GM12878 (cell line): Measurements from ENCODE around the gene WNK1. TPM values are rescaled to one million over a fixed set of nuclear protein-coding genes. Genes with fewer than 3 reads are reported as not detected.

ENCODE experiments used
- ATAC-seq: fragments of 200-7000 bp; cut with Tn5 transposase; 3 replicates; pipeline ENCODE4 v1.9.1; 2020; ENCODE audit warnings: mild to moderate bottlenecking, moderate library complexity
- BruUV-seq: library from RNA; stranded (reverse); fragments of 400-500 nt; replicated peaks from 2 replicates; lab custom pipeline; 2021; lab: Mats Ljungman, UMichigan
- CTCF ChIA-PET: fragments of 300-600 bp; sonication (Branson Sonifier 250); formaldehyde crosslinking; extraction: SDS; loops from one replicate; lab custom pipeline; 2021; ENCODE audit warnings: inconsistent platforms; lab: Yijun Ruan, JAX
- POLR2A ChIA-PET: fragments of 350-600 bp; formaldehyde crosslinking; extraction: SDS; loops from one replicate; lab custom pipeline; 2021; ENCODE audit warnings: inconsistent platforms; lab: Charles Lee
- RAD21 ChIA-PET: fragments of 300-600 bp; sonication (Branson Sonifier 250); formaldehyde crosslinking; loops from one replicate; lab custom pipeline; 2023; ENCODE audit warnings: antibody characterized with exemption; ENCODE audit not compliant: unreplicated experiment; lab: Charles Lee
- SMC1A ChIA-PET: fragments of 300-600 bp; sonication (Branson Sonifier 250); formaldehyde crosslinking; loops from one replicate; lab custom pipeline; 2023; ENCODE audit not compliant: unreplicated experiment, uncharacterized antibody; lab: Charles Lee
- DNase-seq: peaks from one replicate; pipeline ENCODE4 v3.0.0-alpha.2; 2011; ENCODE audit warnings: low read depth, low spot score
- FAIRE-seq: peaks from 3 replicates; lab custom pipeline; 2011; peaks lifted over from hg19 to GRCh38; lab: Jason Lieb, UNC
- H2AFZ ChIP-seq: 2 replicates; pipeline ENCODE4 v1.6.0; 2011; ENCODE audit warnings: low read depth, low read length, control low read depth; ENCODE audit not compliant: control insufficient read depth
- H3K27ac ChIP-seq: 2 replicates; pipeline ENCODE4 v1.5.1; 2011; ENCODE audit warnings: control low read depth; ENCODE audit not compliant: control insufficient read depth, insufficient read depth
- H3K27me3 ChIP-seq, 2 experiments: replicated peaks in 1 of 2; 2 replicates each; pipeline versions ENCODE4 v1.6.0 to v1.6.1; 2011; ENCODE audit warnings: low read length in 1 of 2; ENCODE audit not compliant: control insufficient read depth in 2 of 2, insufficient read depth in 2 of 2
- H3K36me3 ChIP-seq, 2 experiments: 2 replicates each; pipeline ENCODE4 v1.5.1; 2011; ENCODE audit warnings: low read length in 1 of 2; ENCODE audit not compliant: control insufficient read depth in 2 of 2, insufficient read depth in 2 of 2
- H3K4me1 ChIP-seq: 2 replicates; pipeline ENCODE4 v1.6.1; 2011; ENCODE audit warnings: mild to moderate bottlenecking, low read length, moderate library complexity, mixed read lengths; ENCODE audit not compliant: control insufficient read depth, insufficient read depth
- H3K4me2 ChIP-seq: 2 replicates; pipeline ENCODE4 v1.6.0; 2011; ENCODE audit warnings: control low read depth; ENCODE audit not compliant: control insufficient read depth, insufficient read depth
- H3K4me3 ChIP-seq: fragments of 200-600 bp; sonication (generic); 2 replicates; pipeline ENCODE4 v1.5.1; 2016
- H3K79me2 ChIP-seq: 2 replicates; pipeline ENCODE4 v1.6.0; 2011; ENCODE audit warnings: low read length; ENCODE audit not compliant: control insufficient read depth, insufficient read depth
- H3K9ac ChIP-seq: 2 replicates; pipeline ENCODE4 v1.8.0; 2011; ENCODE audit warnings: low read length, control low read depth, mixed read lengths; ENCODE audit not compliant: control insufficient read depth, insufficient read depth
- H3K9me3 ChIP-seq: replicated peaks from 3 replicates; pipeline ENCODE4 v1.5.1; 2011; ENCODE audit warnings: mild to moderate bottlenecking, low read length; ENCODE audit not compliant: control insufficient read depth, insufficient read depth
- H4K20me1 ChIP-seq: 2 replicates; pipeline ENCODE4 v1.6.0; 2011; ENCODE audit not compliant: control insufficient read depth, insufficient read depth
- CBX3 ChIP-seq: fragments of 200-600 bp; sonication (generic); IDR thresholded peaks from 2 replicates; pipeline ENCODE4 v1.6.1; 2016; ENCODE audit warnings: low read depth, borderline replicate concordance
- CHD2 ChIP-seq: IDR thresholded peaks from 2 replicates; pipeline ENCODE4 v1.6.1; 2011; ENCODE audit warnings: low read depth, low read length, improper control_type of control experiment, borderline replicate concordance
- HDAC2 ChIP-seq: fragments of 200-600 bp; sonication (generic); IDR thresholded peaks from 2 replicates; pipeline ENCODE4 v1.6.1; 2017
- MYB ChIP-seq: fragments of 150-350 bp; IDR thresholded peaks from 2 replicates; pipeline ENCODE4 v1.6.1; 2014; ENCODE audit warnings: mild to moderate bottlenecking, low read depth, low read length, borderline replicate concordance
- NFXL1 ChIP-seq: fragments of 450-650 bp; IDR thresholded peaks from 2 replicates; pipeline ENCODE4 v1.6.1; 2017; ENCODE audit warnings: antibody characterized with exemption, mild to moderate bottlenecking, borderline replicate concordance
- NFYB ChIP-seq: IDR thresholded peaks from 2 replicates; pipeline ENCODE4 v1.6.1; 2011; ENCODE audit warnings: low read depth, mild to moderate bottlenecking, low read length, improper control_type of control experiment, moderate library complexity; ENCODE audit not compliant: insufficient read depth
- NR2C1 ChIP-seq: fragments of 450-650 bp; IDR thresholded peaks from 2 replicates; pipeline ENCODE4 v1.6.1; 2017; ENCODE audit warnings: antibody characterized with exemption, mild to moderate bottlenecking, moderate library complexity
- NR2F1 ChIP-seq: fragments of 450-650 bp; conservative IDR thresholded peaks from 2 replicates; pipeline ENCODE4 v1.6.1; 2017; ENCODE audit warnings: mild to moderate bottlenecking
- PML ChIP-seq: IDR thresholded peaks from 2 replicates; pipeline ENCODE4 v1.6.1; 2012; ENCODE audit warnings: low read length, inconsistent platforms
- SMAD1 ChIP-seq: fragments of 450-650 bp; IDR thresholded peaks from 2 replicates; pipeline ENCODE4 v1.6.1; 2018; ENCODE audit warnings: mild to moderate bottlenecking, low read depth; ENCODE audit not compliant: partially characterized antibody
- SMARCA5 ChIP-seq: fragments of 450-650 bp; IDR thresholded peaks from 2 replicates; pipeline ENCODE4 v1.6.1; 2017; ENCODE audit warnings: mild to moderate bottlenecking
- YY1 ChIP-seq: IDR thresholded peaks from 2 replicates; pipeline ENCODE4 v1.6.1; 2011; ENCODE audit warnings: low read depth, mild to moderate bottlenecking, low read length
- WGBS: methylation state at CpG from one replicate; pipeline ENCODE4 v1.1.6; 2016; ENCODE audit warnings: low lambda C conversion rate; ENCODE audit not compliant: insufficient replicate concordance, insufficient coverage; ENCODE audit errors: missing lambda C conversion rate; 5-methylcytosine and 5-hydroxymethylcytosine counted together
- in situ Hi-C: fragments of 300-500 bp; cut with MboI; formaldehyde crosslinking; loops from 9 replicates; pipeline ENCODE4 v1.14.3; 2018; ENCODE audit warnings: mixed read lengths
- intact Hi-C: fragments of 100-400 bp; cut with micrococcal nuclease; formaldehyde crosslinking; loops from one replicate; pipeline ENCODE4 v1.14.2; 2022; ENCODE audit not compliant: unreplicated experiment
- polyA plus RNA-seq, 11 experiments: library from polyadenylated mRNA; depleted of rRNA in 4 of 11; unstranded in 6 of 11; stranded (reverse) in 5 of 11; fragments of >200 nt; fragmentation: Nextera tagmentation in 4 of 11; fragmentation: Illumina TruSeq in 1 of 11; extraction: Ambion mirVana in 4 of 11; extraction: Trizol in 1 of 11; gene quantifications; 1 replicate in 1 of 11; 2 replicates in 10 of 11; pipeline versions ENCODE4 v1.2.1 to v1.2.3, GENCODE V29; 2011 to 2016; ENCODE audit warnings: inconsistent platforms in 2 of 11, missing spikeins in 2 of 11, low read depth in 1 of 11
- total RNA-seq, 4 experiments: library from RNA; depleted of rRNA in 3 of 4; stranded (reverse); fragments of >200 nt in 3 of 4; fragmentation: Illumina TruSeq in 1 of 4; extraction: Trizol in 1 of 4; gene quantifications; 2 replicates each; pipeline versions ENCODE4 v1.2.1 to v1.2.3, GENCODE V29; 2013 to 2021
- TF ChIP-seq, protein P1 (sequence below): fragments of 450-650 bp; IDR thresholded peaks from 2 replicates; pipeline ENCODE4 v1.6.1; 2016; ENCODE audit warnings: mild to moderate bottlenecking, moderate library complexity, borderline replicate concordance
- TF ChIP-seq, protein P2 (sequence below): IDR thresholded peaks from 2 replicates; pipeline ENCODE4 v1.6.1; 2011; ENCODE audit warnings: borderline replicate concordance, low read depth, mild to moderate bottlenecking, moderate library complexity, mixed read lengths, low read length; ENCODE audit not compliant: insufficient read depth; ENCODE audit errors: extremely low read length

The WNK1 gene
- total and polyA plus RNA-seq, 10 of the 15 experiments (the other 5 are each of a cell fraction or from before 2014, with no cell fraction given) = 9.6 to 151 (median 86.6) TPM

DNA sequence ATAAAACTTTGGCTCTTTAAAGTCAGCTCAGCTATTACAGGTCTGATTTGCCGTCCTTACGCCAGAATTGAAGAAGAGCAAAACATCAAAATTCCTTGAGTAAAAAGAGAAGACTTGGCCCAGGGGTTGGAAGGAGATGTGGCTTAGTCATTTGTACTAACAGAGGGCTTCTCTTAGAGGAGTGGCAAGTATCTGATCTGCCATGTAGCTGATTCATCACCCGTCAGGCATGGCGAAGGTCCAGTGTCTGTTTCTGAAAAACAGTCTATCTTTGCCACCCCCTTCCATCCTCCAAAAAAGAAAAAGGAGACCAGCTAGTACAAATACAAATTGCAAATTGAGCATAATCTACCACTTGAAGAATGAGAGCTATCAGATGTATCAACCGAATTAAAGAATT lies 105.2 kb downstream of the WNK1 start:
- in situ Hi-C loops (no loop called here), intact Hi-C loops (no loop called here)
- SMC1A ChIA-PET = interaction anchor here (0.6 to 2.0 kb wide), 9 partner anchors 9 to 107 kb away, joined by 3 to 9 read pairs (median 4); no protein-coding TSS in a partner anchor
- Histone ChIP-seq H3K79me2 (peaks cover 14% of the 10 kb centered on the region), H3K36me3 (peaks cover 7 to 36% of the 10 kb centered on the region in 2 experiments), H3K4me3 (no peak overlapping the region), H3K9me3 (no peaks in the 10 kb centered on the region), H2AFZ (no peak overlapping the region), H3K4me1 (0 out of 2 replicates have a peak, but pooled peaks cover 2% of the 10 kb centered on the region), H3K27me3 (no peaks in the 10 kb centered on the region), H3K4me2 (no peak overlapping the region), H3K9ac (no peak overlapping the region), H4K20me1 (no peaks in the 10 kb centered on the region), H3K27ac (no peak overlapping the region)
- DNase-seq (no peak), FAIRE-seq (no peak), ATAC-seq (no peak)
- POLR2A ChIA-PET = interaction anchor here (0.6 to 0.7 kb wide), 3 partner anchors 45 to 247 kb away, joined by 3 to 4 read pairs (median 3); no protein-coding TSS in a partner anchor
- RAD21 ChIA-PET = interaction anchor here (1.0 to 1.3 kb wide), 2 partner anchors 98 to 281 kb away, joined by 3 read pairs; no protein-coding TSS in a partner anchor
- no TSS peak for BruUV-seq
- no peak for TF ChIP-seq MYB
- TF ChIP-seq CHD2 = no peak
- TF ChIP-seq PML = no peak
- TF ChIP-seq, protein P1, sequence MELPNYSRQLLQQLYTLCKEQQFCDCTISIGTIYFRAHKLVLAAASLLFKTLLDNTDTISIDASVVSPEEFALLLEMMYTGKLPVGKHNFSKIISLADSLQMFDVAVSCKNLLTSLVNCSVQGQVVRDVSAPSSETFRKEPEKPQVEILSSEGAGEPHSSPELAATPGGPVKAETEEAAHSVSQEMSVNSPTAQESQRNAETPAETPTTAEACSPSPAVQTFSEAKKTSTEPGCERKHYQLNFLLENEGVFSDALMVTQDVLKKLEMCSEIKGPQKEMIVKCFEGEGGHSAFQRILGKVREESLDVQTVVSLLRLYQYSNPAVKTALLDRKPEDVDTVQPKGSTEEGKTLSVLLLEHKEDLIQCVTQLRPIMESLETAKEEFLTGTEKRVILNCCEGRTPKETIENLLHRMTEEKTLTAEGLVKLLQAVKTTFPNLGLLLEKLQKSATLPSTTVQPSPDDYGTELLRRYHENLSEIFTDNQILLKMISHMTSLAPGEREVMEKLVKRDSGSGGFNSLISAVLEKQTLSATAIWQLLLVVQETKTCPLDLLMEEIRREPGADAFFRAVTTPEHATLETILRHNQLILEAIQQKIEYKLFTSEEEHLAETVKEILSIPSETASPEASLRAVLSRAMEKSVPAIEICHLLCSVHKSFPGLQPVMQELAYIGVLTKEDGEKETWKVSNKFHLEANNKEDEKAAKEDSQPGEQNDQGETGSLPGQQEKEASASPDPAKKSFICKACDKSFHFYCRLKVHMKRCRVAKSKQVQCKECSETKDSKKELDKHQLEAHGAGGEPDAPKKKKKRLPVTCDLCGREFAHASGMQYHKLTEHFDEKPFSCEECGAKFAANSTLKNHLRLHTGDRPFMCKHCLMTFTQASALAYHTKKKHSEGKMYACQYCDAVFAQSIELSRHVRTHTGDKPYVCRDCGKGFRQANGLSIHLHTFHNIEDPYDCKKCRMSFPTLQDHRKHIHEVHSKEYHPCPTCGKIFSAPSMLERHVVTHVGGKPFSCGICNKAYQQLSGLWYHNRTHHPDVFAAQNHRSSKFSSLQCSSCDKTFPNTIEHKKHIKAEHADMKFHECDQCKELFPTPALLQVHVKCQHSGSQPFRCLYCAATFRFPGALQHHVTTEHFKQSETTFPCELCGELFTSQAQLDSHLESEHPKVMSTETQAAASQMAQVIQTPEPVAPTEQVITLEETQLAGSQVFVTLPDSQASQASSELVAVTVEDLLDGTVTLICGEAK = no peak
- no peak for TF ChIP-seq SMAD1
- TF ChIP-seq NFYB = no peak
- TF ChIP-seq, protein P2, sequence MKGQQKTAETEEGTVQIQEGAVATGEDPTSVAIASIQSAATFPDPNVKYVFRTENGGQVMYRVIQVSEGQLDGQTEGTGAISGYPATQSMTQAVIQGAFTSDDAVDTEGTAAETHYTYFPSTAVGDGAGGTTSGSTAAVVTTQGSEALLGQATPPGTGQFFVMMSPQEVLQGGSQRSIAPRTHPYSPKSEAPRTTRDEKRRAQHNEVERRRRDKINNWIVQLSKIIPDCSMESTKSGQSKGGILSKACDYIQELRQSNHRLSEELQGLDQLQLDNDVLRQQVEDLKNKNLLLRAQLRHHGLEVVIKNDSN = no peak
- TF ChIP-seq YY1 = no peak
- TF ChIP-seq NFXL1 = no peak
- no peak for TF ChIP-seq NR2C1
- TF ChIP-seq NR2F1 = no peak
- no peak for TF ChIP-seq HDAC2
- TF ChIP-seq CBX3 = no peak
- no peak for TF ChIP-seq SMARCA5
- 97% methylated on average over 5 of the region's 5 CpGs for WGBS
- CTCF ChIA-PET = interaction anchor here (0.7 to 2.0 kb wide), 8 partner anchors 11 to 450 kb away, joined by 3 to 8 read pairs (median 4); partner anchors contain the start of gene RAD52
